Measurements from ENCODE around the gene ZFAND6.
A peak's percentile ranks its signal among the peaks of the same experiment; 100 is the strongest.

Gene ZFAND6

DNA sequence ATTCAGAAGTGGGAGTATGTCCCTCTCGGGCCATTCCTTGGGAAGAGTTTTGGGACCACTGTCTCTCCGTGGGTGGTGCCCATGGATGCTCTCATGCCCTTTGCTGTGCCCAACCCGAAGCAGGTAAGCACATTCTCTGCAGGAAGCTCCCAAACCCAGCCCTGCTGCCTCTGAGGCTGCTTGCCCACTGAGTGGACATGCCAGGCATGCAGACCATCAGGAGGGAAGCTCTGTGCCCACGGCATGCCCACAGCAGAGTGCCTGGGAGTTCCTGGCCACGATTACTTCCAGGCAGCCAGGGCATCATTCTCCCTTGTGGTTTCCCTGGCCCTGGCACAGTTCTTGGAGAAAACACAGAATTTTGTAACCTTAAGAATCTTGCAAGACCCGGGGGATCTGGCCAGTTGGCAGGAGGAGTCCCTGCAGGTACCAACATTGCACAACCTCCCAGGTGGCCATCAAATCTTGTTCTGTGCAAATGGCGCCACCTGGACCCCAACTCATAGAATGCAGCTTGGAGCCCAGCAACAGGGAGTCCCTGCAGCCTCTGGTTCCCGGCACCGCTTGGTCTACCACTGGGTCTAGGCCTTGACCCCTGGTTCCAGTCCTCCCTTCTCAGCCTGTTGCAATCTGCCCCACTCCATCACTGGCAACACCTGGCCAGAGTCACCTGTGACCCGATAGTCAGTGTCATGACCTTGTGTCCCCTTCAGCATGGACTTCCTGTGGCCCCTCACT, 113.7 kb downstream of the ZFAND6 start:
- peak; percentile 82 for DNase-seq (ENCODE audit: low read depth)
- TF ChIP-seq, protein P1, sequence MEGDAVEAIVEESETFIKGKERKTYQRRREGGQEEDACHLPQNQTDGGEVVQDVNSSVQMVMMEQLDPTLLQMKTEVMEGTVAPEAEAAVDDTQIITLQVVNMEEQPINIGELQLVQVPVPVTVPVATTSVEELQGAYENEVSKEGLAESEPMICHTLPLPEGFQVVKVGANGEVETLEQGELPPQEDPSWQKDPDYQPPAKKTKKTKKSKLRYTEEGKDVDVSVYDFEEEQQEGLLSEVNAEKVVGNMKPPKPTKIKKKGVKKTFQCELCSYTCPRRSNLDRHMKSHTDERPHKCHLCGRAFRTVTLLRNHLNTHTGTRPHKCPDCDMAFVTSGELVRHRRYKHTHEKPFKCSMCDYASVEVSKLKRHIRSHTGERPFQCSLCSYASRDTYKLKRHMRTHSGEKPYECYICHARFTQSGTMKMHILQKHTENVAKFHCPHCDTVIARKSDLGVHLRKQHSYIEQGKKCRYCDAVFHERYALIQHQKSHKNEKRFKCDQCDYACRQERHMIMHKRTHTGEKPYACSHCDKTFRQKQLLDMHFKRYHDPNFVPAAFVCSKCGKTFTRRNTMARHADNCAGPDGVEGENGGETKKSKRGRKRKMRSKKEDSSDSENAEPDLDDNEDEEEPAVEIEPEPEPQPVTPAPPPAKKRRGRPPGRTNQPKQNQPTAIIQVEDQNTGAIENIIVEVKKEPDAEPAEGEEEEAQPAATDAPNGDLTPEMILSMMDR (IDR thresholded peaks at IDR 0.05; ENCODE audit: insufficient read depth, low read depth, low read length, missing control alignments) = peak; percentile 85

DNA sequence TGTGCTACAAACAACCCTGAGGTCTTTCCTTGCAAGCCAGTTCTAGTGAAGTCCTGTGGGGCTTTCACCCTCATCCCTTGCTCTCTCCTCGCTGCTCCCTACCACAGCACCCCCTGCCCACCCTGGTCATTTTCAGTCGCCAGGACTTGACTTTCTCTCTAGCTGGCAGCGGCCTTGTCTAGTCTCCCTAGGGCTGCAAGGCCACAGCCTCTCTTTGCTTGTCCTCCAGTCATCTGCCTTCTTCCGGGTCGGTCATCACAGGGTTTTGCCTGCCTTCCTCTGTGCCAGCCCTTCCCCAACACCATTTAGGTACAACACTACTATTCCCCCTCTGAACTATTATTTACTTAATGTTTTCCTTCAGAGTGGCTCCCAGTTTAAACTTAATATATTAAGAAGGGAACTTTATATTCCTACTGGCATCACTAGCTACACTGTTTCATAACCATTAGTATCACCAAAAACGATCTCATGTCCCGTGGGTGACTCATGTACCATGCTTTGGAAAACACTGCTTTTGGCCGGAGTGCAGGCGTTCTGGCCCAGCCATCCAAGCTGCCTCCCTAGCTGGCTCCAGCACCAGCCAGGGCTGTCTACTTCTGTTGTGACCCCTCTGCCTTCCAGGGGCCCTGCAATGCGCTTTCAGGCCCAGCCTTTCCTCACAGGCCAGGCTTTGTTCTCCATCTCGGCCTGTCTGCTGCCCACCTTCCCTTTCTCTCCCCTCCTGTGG, 114.7 kb downstream of the ZFAND6 start:
- TF ChIP-seq, protein P1 (IDR thresholded peaks at IDR 0.05; ENCODE audit: insufficient read depth, low read depth, low read length, missing control alignments) = no peak
- DNase-seq (ENCODE audit: low read depth) = no peak
- no peak overlapping the region for H3K4me3 ChIP-seq (ENCODE audit: low read depth, low read length)

More for the DNA sequence above, 113.7 kb downstream of the ZFAND6 start:
- no peak overlapping the region for H3K4me3 ChIP-seq (ENCODE audit: low read depth, low read length)

DNA sequence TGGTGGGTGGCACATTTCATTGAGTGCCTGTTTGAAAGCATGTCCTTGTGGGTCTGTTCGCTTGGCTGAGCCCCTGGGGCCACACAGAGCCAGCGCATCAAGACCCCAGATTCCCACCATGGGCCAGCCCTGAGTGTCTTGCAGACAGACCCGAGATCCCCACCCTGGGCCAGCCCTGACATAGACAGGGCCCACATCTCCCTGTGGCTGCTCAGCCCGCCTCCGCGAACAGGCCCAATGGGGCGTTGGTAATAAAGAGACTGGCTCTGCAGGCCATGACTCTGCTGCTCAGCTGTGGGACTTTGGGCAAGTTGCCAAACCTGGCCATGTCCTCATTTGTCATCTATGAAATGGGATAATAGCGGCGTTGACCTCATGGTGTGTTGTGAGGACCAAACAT, 116.0 kb downstream of the ZFAND6 start:
- TF ChIP-seq, protein P1 (IDR thresholded peaks at IDR 0.05; ENCODE audit: insufficient read depth, low read depth, low read length, missing control alignments) = no peak
- H3K4me3 ChIP-seq (ENCODE audit: low read depth, low read length) = no peak overlapping the region
- no peak for DNase-seq (ENCODE audit: low read depth)

DNA sequence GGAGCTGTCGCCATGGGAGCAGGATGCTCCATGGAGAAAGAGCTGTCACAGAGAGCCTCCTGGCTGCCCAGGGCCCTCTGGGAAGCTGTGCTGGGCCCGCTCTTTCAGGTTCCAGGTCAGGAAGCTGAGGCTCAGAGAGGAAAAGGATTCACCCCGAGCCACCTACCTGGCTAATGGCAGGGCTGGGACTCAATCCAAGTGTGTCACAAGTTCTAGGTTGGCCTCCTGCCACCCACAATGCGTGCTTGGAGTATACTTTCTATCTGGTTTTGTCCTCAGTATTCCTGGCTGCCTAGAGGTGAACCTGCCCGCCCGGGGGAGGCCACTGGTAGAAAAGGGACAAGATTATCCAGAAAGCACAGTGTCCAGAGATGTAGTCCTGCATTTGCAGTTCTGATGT, 117.0 kb downstream of the ZFAND6 start:
- no peak for DNase-seq (ENCODE audit: low read depth)
- H3K4me3 ChIP-seq (ENCODE audit: low read depth, low read length) = no peak overlapping the region
- TF ChIP-seq, protein P1 (IDR thresholded peaks at IDR 0.05; ENCODE audit: insufficient read depth, low read depth, low read length, missing control alignments) = no peak

DNA sequence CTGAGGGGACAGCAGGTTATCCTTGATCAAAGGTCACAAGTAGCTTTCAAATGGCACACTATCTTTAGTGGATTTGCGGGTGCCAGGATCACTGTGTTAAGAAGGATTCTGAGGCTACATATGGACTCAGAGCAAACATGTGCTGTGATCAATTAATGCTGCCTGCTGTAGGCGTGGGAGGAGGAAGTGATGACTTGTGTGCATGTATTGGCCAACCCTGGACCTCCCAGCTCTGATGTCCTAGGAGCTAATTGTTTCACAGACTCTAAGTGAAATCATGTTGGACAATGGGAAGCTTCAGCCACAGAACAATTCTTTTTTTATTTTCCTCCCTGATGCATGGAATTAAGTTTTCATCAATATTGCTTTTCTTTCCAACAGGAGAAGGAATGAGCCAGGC, 117.7 kb downstream of the ZFAND6 start:
- no peak for DNase-seq (ENCODE audit: low read depth)
- TF ChIP-seq, protein P1 (IDR thresholded peaks at IDR 0.05; ENCODE audit: insufficient read depth, low read depth, low read length, missing control alignments) = no peak
- H3K4me3 ChIP-seq (ENCODE audit: low read depth, low read length) = no peak overlapping the region

DNA sequence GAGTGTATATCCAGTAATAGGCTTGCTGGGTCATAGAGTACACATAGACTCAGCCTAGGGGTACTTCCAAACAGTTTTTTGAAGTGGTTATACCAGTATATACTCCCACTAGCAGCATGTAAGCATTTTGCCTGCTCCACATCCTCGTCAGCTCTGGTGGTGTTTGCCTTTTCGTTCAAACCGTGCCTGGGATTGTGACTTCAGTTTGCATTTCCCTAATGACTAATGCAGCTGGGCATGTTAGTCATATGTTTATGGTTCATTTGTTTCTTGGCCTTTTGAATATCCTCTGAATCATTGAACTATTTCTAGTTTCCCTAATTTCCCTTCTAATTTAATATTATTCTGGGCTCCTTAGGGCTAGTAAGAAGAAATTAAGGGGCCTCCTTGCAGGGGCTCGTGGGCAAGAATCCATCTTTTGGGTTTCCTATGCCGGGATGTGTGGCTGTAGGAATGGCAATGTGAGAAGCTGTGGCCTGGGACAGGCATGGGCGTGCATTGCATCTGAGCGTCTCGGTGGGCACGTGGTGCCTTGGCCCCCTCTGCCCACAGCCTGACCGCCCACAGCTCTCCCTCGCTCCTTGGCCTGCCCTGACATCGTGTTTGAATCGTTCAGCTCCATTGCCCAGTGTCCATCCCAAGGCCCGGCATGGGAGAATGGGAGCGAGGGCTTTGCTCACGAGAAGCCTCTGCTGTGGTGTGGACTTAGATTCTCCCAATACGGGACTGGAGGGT, 119.7 kb downstream of the ZFAND6 start:
- no peak overlapping the region for H3K4me3 ChIP-seq (ENCODE audit: low read depth, low read length)
- TF ChIP-seq, protein P1 (IDR thresholded peaks at IDR 0.05; ENCODE audit: insufficient read depth, low read depth, low read length, missing control alignments) = no peak
- no peak for DNase-seq (ENCODE audit: low read depth)
